ENCODE measurements around the gene TJP1. TPM values are rescaled to one million over a fixed set of nuclear protein-coding genes. Genes with fewer than 3 reads are reported as not detected.
"Not testable (repeated sequence)": the region's sequence is repeated elsewhere in the genome, so short reads cannot be mapped to it uniquely, and the experiment has no call there.

Gene TJP1
- total RNA-seq, 1 donor from 2014 or later, result not detected

- Mint-ChIP-seq H3K27ac (no peak overlapping the region), H3K4me1 (no peaks in the 10 kb centered on the region), H3K27me3 (no peaks in the 10 kb centered on the region), H3K9me3 (no peaks in the 10 kb centered on the region), H3K36me3 (ENCODE audit: low read depth) (no peaks in the 10 kb centered on the region), H3K4me3 (no peak overlapping the region)
- intact Hi-C loops (cut with micrococcal nuclease), result no loop called here
- DNase-seq, result no peak
Observed at GRCh38 chr15:29708519-29708918, 113.7 kb downstream of the TJP1 start.

DNA sequence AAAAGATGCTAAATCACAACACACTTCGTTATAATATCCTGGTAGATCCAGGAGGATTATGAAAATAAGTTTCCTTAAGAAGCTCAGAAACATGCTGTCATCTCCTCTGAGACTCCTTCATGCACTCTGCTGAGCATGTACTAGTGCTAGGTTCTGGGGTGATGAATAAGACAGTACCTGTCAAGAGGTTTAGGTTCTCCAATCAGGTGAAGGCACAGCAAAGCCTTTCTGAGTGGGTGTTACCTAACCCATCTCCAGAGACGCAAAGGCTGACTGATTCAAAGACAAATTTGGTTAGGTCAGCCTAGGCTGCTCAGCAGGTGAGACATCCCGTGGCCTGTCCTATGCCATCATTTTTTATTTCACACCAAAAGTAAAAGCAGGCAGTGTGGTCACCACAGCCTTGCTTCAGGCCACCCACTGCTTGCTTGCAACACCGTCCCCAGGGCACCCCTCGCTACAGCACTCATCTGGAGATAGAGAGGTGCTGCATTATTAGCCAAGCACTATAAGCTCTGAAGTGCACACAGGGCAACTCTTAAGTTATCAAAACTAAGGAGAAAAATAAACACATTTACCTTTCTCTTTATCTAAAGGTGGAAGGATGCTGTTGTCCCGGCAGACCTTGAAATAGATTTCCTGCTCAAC, 117.2 kb downstream of the TJP1 start:
- Mint-ChIP-seq H3K36me3 (ENCODE audit: low read depth) (no peaks in the 10 kb centered on the region), H3K4me1 (no peaks in the 10 kb centered on the region), H3K4me3 (no peak overlapping the region), H3K9me3 (no peaks in the 10 kb centered on the region), H3K27me3 (no peaks in the 10 kb centered on the region), H3K27ac (no peak overlapping the region)
- intact Hi-C loops (cut with micrococcal nuclease), result no loop called here
- no peak for DNase-seq

DNA sequence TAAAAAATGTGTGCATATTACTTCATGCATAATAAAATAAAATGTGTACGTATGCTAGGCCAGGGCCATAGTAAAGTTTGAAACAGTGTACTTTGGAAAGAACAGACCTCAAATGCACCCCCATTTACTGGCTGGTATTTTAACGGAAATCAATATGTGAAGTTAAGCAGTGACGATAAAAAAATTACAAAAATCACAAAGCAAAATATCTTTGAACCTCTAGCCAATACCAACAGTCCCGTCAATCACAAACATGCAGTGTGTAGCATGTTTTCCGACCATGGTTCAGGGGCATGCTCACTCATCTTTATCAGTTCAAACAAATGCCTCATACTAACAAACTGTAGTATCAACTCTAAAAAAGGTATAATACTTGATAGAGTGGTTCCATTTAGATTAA, 121.1 kb downstream of the TJP1 start:
- intact Hi-C loops (cut with micrococcal nuclease), result no loop called here
- H3K4me3 Mint-ChIP-seq, result no peak overlapping the region
- no peaks in the 10 kb centered on the region for H3K4me1 Mint-ChIP-seq
- no peaks in the 10 kb centered on the region for H3K36me3 Mint-ChIP-seq (ENCODE audit: low read depth)
- no peaks in the 10 kb centered on the region for H3K9me3 Mint-ChIP-seq
- no peak overlapping the region for H3K27ac Mint-ChIP-seq
- no peak for DNase-seq
- no peaks in the 10 kb centered on the region for H3K27me3 Mint-ChIP-seq

DNA sequence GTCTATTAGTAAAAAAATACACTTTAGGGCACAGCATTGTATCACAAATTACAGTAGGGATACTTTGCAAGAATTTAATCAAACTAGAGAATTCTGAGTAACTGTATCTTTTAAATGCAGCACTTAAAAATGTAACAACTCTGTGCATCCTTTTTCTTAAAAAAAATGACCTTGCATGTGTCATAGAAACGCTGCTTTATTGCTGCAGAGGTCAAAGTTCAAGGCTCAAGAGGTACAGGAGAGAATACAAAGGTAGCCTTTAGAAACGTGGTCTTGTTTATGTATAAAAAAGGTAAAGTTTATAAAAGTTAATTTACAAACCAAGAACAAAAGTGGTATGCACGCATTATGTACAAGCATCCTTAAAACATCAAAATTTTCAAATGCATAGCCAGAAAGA, 122.0 kb downstream of the TJP1 start:
- Mint-ChIP-seq H3K4me3 (no peak overlapping the region), H3K36me3 (ENCODE audit: low read depth) (no peaks in the 10 kb centered on the region), H3K27ac (no peak overlapping the region), H3K9me3 (no peaks in the 10 kb centered on the region), H3K27me3 (no peaks in the 10 kb centered on the region), H3K4me1 (no peaks in the 10 kb centered on the region)
- intact Hi-C loops (cut with micrococcal nuclease), result no loop called here
- DNase-seq, result no peak

DNA sequence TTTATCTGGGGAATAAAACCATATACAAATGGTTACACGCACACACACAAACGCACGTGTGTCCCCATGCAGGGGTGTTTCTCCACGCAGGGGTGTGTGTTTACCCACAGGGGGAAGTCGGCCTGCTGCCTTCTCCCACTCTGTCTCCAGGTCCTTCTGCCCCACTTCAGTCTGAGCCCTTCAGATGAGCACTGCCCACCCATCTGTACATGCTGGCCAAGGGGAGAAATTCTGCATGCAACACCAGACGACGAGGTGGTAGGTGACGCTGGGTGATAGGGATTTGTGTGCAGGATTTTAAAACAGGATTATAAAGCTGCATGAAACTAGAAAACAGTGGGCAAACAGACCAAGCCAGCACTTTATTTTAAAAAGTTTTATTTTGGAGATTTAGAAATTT, 122.5 kb downstream of the TJP1 start:
- no peaks in the 10 kb centered on the region for H3K4me1 Mint-ChIP-seq
- H3K4me3 Mint-ChIP-seq, result no peak overlapping the region
- DNase-seq, result no peak
- H3K27me3 Mint-ChIP-seq, result no peaks in the 10 kb centered on the region
- H3K27ac Mint-ChIP-seq, result no peak overlapping the region
- no peaks in the 10 kb centered on the region for H3K9me3 Mint-ChIP-seq
- H3K36me3 Mint-ChIP-seq (ENCODE audit: low read depth), result no peaks in the 10 kb centered on the region
- intact Hi-C loops (cut with micrococcal nuclease), result no loop called here

DNA sequence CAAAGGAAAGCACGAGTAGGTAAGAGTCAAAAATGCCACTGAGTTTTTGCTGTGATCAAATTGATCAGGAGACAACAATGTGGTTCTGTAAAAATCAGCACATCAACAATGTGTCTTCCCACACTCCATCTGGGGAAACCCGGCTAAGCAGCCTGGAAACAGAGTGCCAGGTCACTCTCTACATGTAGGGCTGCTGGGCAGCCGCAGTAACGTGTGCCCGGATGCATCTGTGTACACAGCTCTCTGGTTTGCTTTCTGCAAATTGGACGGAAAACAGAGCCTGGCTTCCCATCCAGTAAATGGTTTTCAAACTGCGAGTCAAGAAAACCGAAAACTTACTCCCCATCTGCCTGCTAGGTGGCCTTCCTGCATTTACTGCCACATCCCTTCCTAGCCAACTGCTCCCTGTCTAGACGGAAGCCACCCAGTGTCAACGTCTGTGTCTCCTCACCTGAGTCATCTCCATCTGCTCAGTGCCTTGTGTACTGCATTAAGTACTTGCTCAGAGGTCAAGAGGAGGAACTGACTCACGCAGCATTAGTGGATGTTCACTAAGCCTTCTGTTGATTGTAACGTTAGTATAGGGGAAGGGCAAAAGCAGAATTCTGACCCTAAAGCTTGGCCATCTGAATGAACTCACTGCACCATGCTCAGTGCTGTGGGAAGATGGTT, 124.1 kb downstream of the TJP1 start:
- Mint-ChIP-seq H3K4me3 (no peak overlapping the region), H3K36me3 (ENCODE audit: low read depth) (no peaks in the 10 kb centered on the region), H3K27me3 (no peaks in the 10 kb centered on the region), H3K27ac (no peak overlapping the region), H3K9me3 (no peaks in the 10 kb centered on the region), H3K4me1 (no peaks in the 10 kb centered on the region)
- no peak for DNase-seq
- intact Hi-C loops (cut with micrococcal nuclease), result no loop called here

- Mint-ChIP-seq H3K4me1 (no peaks in the 10 kb centered on the region), H3K4me3 (no peak overlapping the region), H3K36me3 (ENCODE audit: low read depth) (no peaks in the 10 kb centered on the region), H3K27ac (no peak overlapping the region), H3K9me3 (no peaks in the 10 kb centered on the region), H3K27me3 (peaks cover 2% of the 10 kb centered on the region)
- DNase-seq, result no peak
- intact Hi-C loops (cut with micrococcal nuclease), result no loop called here
Observed at GRCh38 chr15:29696950-29697738, 125.1 kb downstream of the TJP1 start.

- H3K36me3 Mint-ChIP-seq (ENCODE audit: low read depth); DNase-seq; intact Hi-C loops (cut with micrococcal nuclease); H3K27me3 Mint-ChIP-seq; H3K9me3 Mint-ChIP-seq; H3K4me1 Mint-ChIP-seq; H3K27ac Mint-ChIP-seq; H3K4me3 Mint-ChIP-seq: not testable (repeated sequence)
Observed at GRCh38 chr15:29696506-29696905, 125.8 kb downstream of the TJP1 start.

- H3K9me3 Mint-ChIP-seq, result no peaks in the 10 kb centered on the region
- peaks cover 2% of the 10 kb centered on the region for H3K27me3 Mint-ChIP-seq
- H3K4me1 Mint-ChIP-seq, result no peaks in the 10 kb centered on the region
Observed at GRCh38 chr15:29695489-29696167, 126.6 kb downstream of the TJP1 start.

DNA sequence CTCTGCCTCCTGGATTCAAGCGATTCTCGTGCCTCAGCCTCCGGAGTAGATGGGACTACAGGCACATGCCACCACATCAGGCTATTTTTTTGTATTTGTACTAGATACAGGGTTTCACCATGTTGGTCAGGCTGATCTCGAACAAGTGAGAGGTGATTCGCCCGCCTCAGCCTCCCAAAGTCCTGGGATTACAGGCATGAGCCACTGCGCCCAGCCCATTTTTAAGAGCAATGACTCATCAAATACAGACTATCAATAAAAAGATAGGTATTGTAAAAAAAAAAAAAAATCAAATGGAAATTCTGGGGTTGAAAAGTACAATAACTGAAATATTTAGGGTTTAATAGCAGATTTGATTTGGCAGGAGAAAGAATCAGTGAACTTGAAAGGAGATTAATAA, 129.0 kb downstream of the TJP1 start:
- Mint-ChIP-seq H3K27me3 (peaks cover 2% of the 10 kb centered on the region), H3K36me3 (ENCODE audit: low read depth) (no peaks in the 10 kb centered on the region), H3K9me3 (no peaks in the 10 kb centered on the region), H3K27ac (no peak overlapping the region), H3K4me3 (no peak overlapping the region), H3K4me1 (no peaks in the 10 kb centered on the region)
- DNase-seq, result no peak
- intact Hi-C loops (cut with micrococcal nuclease), result no loop called here

More at GRCh38 chr15:29695489-29696167, 126.6 kb downstream of the TJP1 start:
- H3K4me3 Mint-ChIP-seq, result no peak overlapping the region
- intact Hi-C loops (cut with micrococcal nuclease), result no loop called here
- no peaks in the 10 kb centered on the region for H3K36me3 Mint-ChIP-seq (ENCODE audit: low read depth)
- DNase-seq, result no peak
- no peak overlapping the region for H3K27ac Mint-ChIP-seq

- Mint-ChIP-seq H3K4me3 (no peak overlapping the region), H3K27ac (no peak overlapping the region), H3K36me3 (ENCODE audit: low read depth) (no peaks in the 10 kb centered on the region), H3K27me3 (peaks cover 2% of the 10 kb centered on the region), H3K4me1 (no peaks in the 10 kb centered on the region), H3K9me3 (no peaks in the 10 kb centered on the region)
- DNase-seq, result no peak
- intact Hi-C loops (cut with micrococcal nuclease), result no loop called here
Observed at GRCh38 chr15:29692527-29692926, 129.7 kb downstream of the TJP1 start.

- H3K36me3 Mint-ChIP-seq (ENCODE audit: low read depth), result no peaks in the 10 kb centered on the region
- H3K9me3 Mint-ChIP-seq, result no peaks in the 10 kb centered on the region
- H3K27me3 Mint-ChIP-seq, result peaks cover 2% of the 10 kb centered on the region
- H3K27ac Mint-ChIP-seq, result no peak overlapping the region
- DNase-seq, result no peak
- H3K4me3 Mint-ChIP-seq, result no peak overlapping the region
- intact Hi-C loops (cut with micrococcal nuclease), result no loop called here
- H3K4me1 Mint-ChIP-seq, result no peaks in the 10 kb centered on the region
Observed at GRCh38 chr15:29690765-29691475, 131.3 kb downstream of the TJP1 start.

- no peaks in the 10 kb centered on the region for H3K9me3 Mint-ChIP-seq
- H3K4me3 Mint-ChIP-seq, result no peak overlapping the region
- intact Hi-C loops (cut with micrococcal nuclease), result no loop called here
- no peaks in the 10 kb centered on the region for H3K36me3 Mint-ChIP-seq (ENCODE audit: low read depth)
- peaks cover 2% of the 10 kb centered on the region for H3K27me3 Mint-ChIP-seq
- no peaks in the 10 kb centered on the region for H3K4me1 Mint-ChIP-seq
- no peak overlapping the region for H3K27ac Mint-ChIP-seq
- no peak for DNase-seq
Observed at GRCh38 chr15:29689287-29689986, 132.8 kb downstream of the TJP1 start.
